WTC11 (cell line): Measurements from ENCODE around the gene PPP2R2C. TPM values are rescaled to one million over a fixed set of nuclear protein-coding genes. Genes with fewer than 3 reads are reported as not detected.

Experiments used
- ATAC-seq: fragments of 200-7000 bp; cut with Tn5 transposase; 2 replicates; pipeline ENCODE4 v1.10.0; 2021; ENCODE audit warnings: mild to moderate bottlenecking, moderate library complexity
- CTCF ChIA-PET: fragments of 300-600 bp; sonication (Branson Sonifier 250); formaldehyde crosslinking; loops from one replicate; lab custom pipeline; 2021; ENCODE audit warnings: antibody characterized with exemption; lab: Charles Lee
- POLR2A ChIA-PET: fragments of 350-600 bp; sonication (Branson Sonifier 250); formaldehyde crosslinking; loops from one replicate; lab custom pipeline; 2021; ENCODE audit warnings: antibody characterized with exemption; lab: Charles Lee
- DNase-seq: peaks from one replicate; pipeline ENCODE4 v3.0.0; 2021; ENCODE audit warnings: low spot score
- H3K27ac Mint-ChIP-seq: 2 replicates; pipeline ENCODE4 v1.8.0; 2021; ENCODE audit warnings: mixed read lengths
- H3K27me3 Mint-ChIP-seq: 2 replicates; pipeline ENCODE4 v1.8.0; 2021; ENCODE audit warnings: low read depth, mild to moderate bottlenecking, moderate library complexity, mixed read lengths
- H3K36me3 Mint-ChIP-seq: 2 replicates; pipeline ENCODE4 v1.8.0; 2021; ENCODE audit warnings: mixed read lengths
- H3K4me1 Mint-ChIP-seq: 2 replicates; pipeline ENCODE4 v1.8.0; 2022; ENCODE audit warnings: mixed read lengths
- H3K4me3 Mint-ChIP-seq: 2 replicates; pipeline ENCODE4 v1.8.0; 2021; ENCODE audit warnings: mild to moderate bottlenecking, moderate library complexity, mixed read lengths
- H3K9me3 Mint-ChIP-seq: 2 replicates; pipeline ENCODE4 v1.8.0; 2021; ENCODE audit warnings: mixed read lengths
- ERG ChIP-seq: fragments of 250-450 bp; sonication (Bioruptor Pico); IDR thresholded peaks from 2 replicates; pipeline ENCODE4 v1.8.0; 2021; ENCODE audit warnings: mild to moderate bottlenecking
- FOXP1 ChIP-seq: sonication (generic); formaldehyde crosslinking; IDR thresholded peaks from 2 replicates; pipeline ENCODE4 v1.8.0; 2022; ENCODE audit warnings: missing genetic modification reagents, mild to moderate bottlenecking, moderate library complexity, borderline replicate concordance
- IRF1 ChIP-seq: sonication (generic); formaldehyde crosslinking; IDR thresholded peaks from 2 replicates; pipeline ENCODE4 v1.8.0; 2023; ENCODE audit warnings: missing genetic modification reagents
- IRF2 ChIP-seq: sonication (generic); formaldehyde crosslinking; IDR thresholded peaks from 2 replicates; pipeline ENCODE4 v1.8.0; 2022; ENCODE audit warnings: low read depth, missing genetic modification reagents, borderline replicate concordance
- MAX ChIP-seq: sonication (generic); formaldehyde crosslinking; IDR thresholded peaks from 2 replicates; pipeline ENCODE4 v1.8.0; 2022; ENCODE audit warnings: mild to moderate bottlenecking, missing genetic modification reagents
- SMAD4 ChIP-seq: sonication (generic); formaldehyde crosslinking; IDR thresholded peaks from 2 replicates; pipeline ENCODE4 v1.8.0; 2022; ENCODE audit warnings: mild to moderate bottlenecking, missing genetic modification reagents
- STAT6 ChIP-seq: sonication (generic); formaldehyde crosslinking; conservative IDR thresholded peaks from 2 replicates; pipeline ENCODE4 v1.8.1; 2023; ENCODE audit warnings: mild to moderate bottlenecking, low read depth, missing genetic modification reagents, moderate library complexity
- ZNF121 ChIP-seq: sonication (generic); formaldehyde crosslinking; IDR thresholded peaks from 2 replicates; pipeline ENCODE4 v1.8.0; 2023; ENCODE audit warnings: missing genetic modification reagents
- ZNF317 ChIP-seq: sonication (generic); formaldehyde crosslinking; IDR thresholded peaks from 2 replicates; pipeline ENCODE4 v1.8.1; 2023; ENCODE audit warnings: low read depth, mild to moderate bottlenecking, moderate library complexity, missing genetic modification reagents, borderline replicate concordance
- ZNF512 ChIP-seq: sonication (generic); formaldehyde crosslinking; IDR thresholded peaks from 2 replicates; pipeline ENCODE4 v1.8.1; 2022; ENCODE audit warnings: missing genetic modification reagents, borderline replicate concordance
- ZNF532 ChIP-seq: fragments of 250-450 bp; sonication (Bioruptor Pico); IDR thresholded peaks from 2 replicates; pipeline ENCODE4 v1.9.0; 2021; ENCODE audit warnings: mild to moderate bottlenecking, borderline replicate concordance
- total RNA-seq: library from RNA; stranded (reverse); gene quantifications from 3 replicates; pipeline ENCODE4 v1.2.3, GENCODE V29; 2021
- TF ChIP-seq, protein P1 (sequence below): sonication (generic); formaldehyde crosslinking; IDR thresholded peaks from 2 replicates; pipeline ENCODE4 v1.8.0; 2022; ENCODE audit warnings: mild to moderate bottlenecking, missing genetic modification reagents
- TF ChIP-seq, protein P2 (sequence below): sonication (generic); formaldehyde crosslinking; IDR thresholded peaks from 2 replicates; pipeline ENCODE4 v1.8.1; 2022; ENCODE audit warnings: low read depth, missing genetic modification reagents, borderline replicate concordance
- TF ChIP-seq, protein P3 (sequence below): fragments of 250-450 bp; sonication (Bioruptor Pico); conservative IDR thresholded peaks from 2 replicates; pipeline ENCODE4 v1.9.0; 2021; ENCODE audit warnings: mild to moderate bottlenecking

PPP2R2C gene
- total RNA-seq, 1 experiment from 2014 or later = 11.5 TPM

DNA sequence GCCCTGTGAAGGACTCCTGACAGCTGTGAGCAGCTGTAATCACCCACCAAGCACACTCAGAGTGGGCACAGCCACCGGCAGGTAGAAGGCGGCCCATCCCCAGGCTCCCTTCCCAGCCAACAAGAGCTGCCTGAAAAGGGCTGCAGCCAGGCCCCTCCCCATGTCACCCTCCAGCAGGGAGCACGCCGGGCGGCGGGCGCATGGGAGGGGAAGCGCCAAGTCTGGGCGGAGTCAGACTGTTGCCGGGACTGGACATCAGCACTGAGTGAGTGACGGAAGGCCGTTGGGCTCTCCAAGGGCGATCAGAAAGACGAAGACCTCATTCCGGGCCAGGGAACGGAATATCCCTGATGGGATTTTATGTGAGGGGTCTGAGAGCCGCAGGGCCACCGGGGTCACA, 82.1 kb downstream of the PPP2R2C start:
- CTCF ChIA-PET = interaction anchor here (1.0 to 1.7 kb wide), 3 partner anchors 59 to 156 kb away, joined by 3 to 10 read pairs (median 4); no protein-coding TSS in a partner anchor

GRCh38 chr4:6389142-6389825, 83.1 kb downstream of the PPP2R2C start:
- no peaks in the 10 kb centered on the region for H3K27me3 Mint-ChIP-seq
- ChIA-PET POLR2A (no interaction called here), CTCF (interaction anchor here (1.7 kb wide), 1 partner anchor 157 kb away, joined by 4 read pairs; no protein-coding TSS in a partner anchor)
- no peaks in the 10 kb centered on the region for H3K9me3 Mint-ChIP-seq
- H3K4me1 Mint-ChIP-seq = no peaks in the 10 kb centered on the region
- ATAC-seq = no peak
- H3K36me3 Mint-ChIP-seq = no peaks in the 10 kb centered on the region
- DNase-seq = no peak
- no peak overlapping the region for H3K4me3 Mint-ChIP-seq
- no peak overlapping the region for H3K27ac Mint-ChIP-seq
- TF ChIP-seq ERG (CRISPR knock-in tag) (no peak), ZNF532 (no peak), ZNF121 (CRISPR knock-in tag) (no peak), IRF1 (no peak), ZNF512 (CRISPR knock-in tag) (no peak)
- TF ChIP-seq, protein P1, sequence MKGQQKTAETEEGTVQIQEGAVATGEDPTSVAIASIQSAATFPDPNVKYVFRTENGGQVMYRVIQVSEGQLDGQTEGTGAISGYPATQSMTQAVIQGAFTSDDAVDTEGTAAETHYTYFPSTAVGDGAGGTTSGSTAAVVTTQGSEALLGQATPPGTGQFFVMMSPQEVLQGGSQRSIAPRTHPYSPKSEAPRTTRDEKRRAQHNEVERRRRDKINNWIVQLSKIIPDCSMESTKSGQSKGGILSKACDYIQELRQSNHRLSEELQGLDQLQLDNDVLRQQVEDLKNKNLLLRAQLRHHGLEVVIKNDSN (CRISPR knock-in tag) = no peak

More for the DNA sequence above, 82.1 kb downstream of the PPP2R2C start:
- Mint-ChIP-seq H3K36me3 (no peaks in the 10 kb centered on the region), H3K4me3 (no peak overlapping the region), H3K27ac (no peak overlapping the region), H3K27me3 (no peaks in the 10 kb centered on the region), H3K4me1 (no peaks in the 10 kb centered on the region), H3K9me3 (no peaks in the 10 kb centered on the region)
- TF ChIP-seq IRF2 (CRISPR knock-in tag) (no peak), ZNF121 (CRISPR knock-in tag) (no peak), SMAD4 (no peak), FOXP1 (CRISPR knock-in tag) (no peak), ZNF317 (no peak), STAT6 (no peak), MAX (CRISPR knock-in tag) (no peak)
- TF ChIP-seq, protein P2, sequence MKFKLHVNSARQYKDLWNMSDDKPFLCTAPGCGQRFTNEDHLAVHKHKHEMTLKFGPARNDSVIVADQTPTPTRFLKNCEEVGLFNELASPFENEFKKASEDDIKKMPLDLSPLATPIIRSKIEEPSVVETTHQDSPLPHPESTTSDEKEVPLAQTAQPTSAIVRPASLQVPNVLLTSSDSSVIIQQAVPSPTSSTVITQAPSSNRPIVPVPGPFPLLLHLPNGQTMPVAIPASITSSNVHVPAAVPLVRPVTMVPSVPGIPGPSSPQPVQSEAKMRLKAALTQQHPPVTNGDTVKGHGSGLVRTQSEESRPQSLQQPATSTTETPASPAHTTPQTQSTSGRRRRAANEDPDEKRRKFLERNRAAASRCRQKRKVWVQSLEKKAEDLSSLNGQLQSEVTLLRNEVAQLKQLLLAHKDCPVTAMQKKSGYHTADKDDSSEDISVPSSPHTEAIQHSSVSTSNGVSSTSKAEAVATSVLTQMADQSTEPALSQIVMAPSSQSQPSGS = no peak
- TF ChIP-seq, protein P3, sequence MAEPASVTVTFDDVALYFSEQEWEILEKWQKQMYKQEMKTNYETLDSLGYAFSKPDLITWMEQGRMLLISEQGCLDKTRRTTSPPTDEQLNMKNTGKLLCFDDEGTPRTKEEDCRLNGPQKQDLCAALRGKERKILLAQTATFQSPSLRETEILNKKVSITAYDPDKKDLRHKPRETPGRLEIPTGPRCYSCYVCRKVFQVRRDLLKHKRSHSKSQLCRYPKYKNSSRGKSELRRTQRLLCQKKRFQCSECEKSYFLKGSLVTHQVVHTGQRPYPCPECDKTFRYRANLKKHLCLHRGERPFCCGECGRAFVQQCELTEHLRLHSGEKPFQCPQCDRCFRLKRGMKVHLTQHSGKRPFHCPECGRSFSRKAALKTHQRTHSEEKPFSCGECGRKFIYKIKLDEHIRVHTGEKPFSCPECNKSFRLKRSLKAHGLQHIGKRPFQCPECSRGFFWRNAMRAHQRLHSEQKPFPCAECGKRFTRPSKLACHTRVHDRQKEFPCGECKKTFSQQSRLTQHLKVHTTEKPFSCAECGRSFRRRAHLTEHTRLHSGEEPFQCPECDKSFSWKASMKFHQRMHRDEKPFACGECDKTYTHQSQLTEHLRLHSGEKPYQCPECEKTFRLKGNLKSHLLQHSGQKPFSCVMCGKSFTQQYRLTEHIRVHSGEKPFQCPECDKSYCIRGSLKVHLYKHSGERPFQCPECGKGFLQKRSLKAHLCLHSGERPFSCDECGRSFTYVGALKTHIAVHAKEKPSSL (CRISPR knock-in tag) = no peak
- POLR2A ChIA-PET = no interaction called here
- ATAC-seq = peak; percentile 40; the same call in 1 of the 2 replicates
- no peak for DNase-seq
